K562 (cell line): Measurements from ENCODE around the gene ZNF747. TPM values are rescaled to one million over a fixed set of nuclear protein-coding genes. Genes with fewer than 3 reads are reported as not detected.

Source experiments
- CHD1 ChIP-seq: fragments of 200-600 bp; sonication (generic); IDR thresholded peaks from one replicate; pipeline ENCODE4 v1.6.1; 2012; ENCODE audit warnings: mild to moderate bottlenecking, moderate library complexity, low read length, inconsistent platforms
- CHD7 ChIP-seq: fragments of 200-600 bp; sonication (generic); IDR thresholded peaks from one replicate; pipeline ENCODE4 v1.6.1; 2012; ENCODE audit warnings: mild to moderate bottlenecking, low read depth, low read length, inconsistent platforms
- CREB1 ChIP-seq, 2 experiments: sonication (generic) in 1 of 2; formaldehyde crosslinking in 1 of 2; IDR thresholded peaks; 2 replicates each; pipeline versions ENCODE4 v1.6.1 to v1.8.0; 2012 to 2022; ENCODE audit warnings: inconsistent platforms in 1 of 2, mild to moderate bottlenecking in 1 of 2, missing genetic modification reagents in 1 of 2, moderate library complexity in 1 of 2
- ESRRA ChIP-seq: fragments of 450-650 bp; IDR thresholded peaks from 2 replicates; pipeline ENCODE4 v1.6.1; 2014; ENCODE audit warnings: low read depth, mild to moderate bottlenecking, moderate library complexity, borderline replicate concordance
- RAD51 ChIP-seq: fragments of 450-650 bp; IDR thresholded peaks from 2 replicates; pipeline ENCODE4 v1.7.1; 2016; ENCODE audit warnings: low read depth, mild to moderate bottlenecking, borderline replicate concordance
- RNF219 ChIP-seq: fragments of 250-450 bp; sonication (Bioruptor Pico); IDR thresholded peaks from 2 replicates; pipeline ENCODE4 v1.5.0; 2022; ENCODE audit warnings: mild to moderate bottlenecking
- SAFB ChIP-seq: fragments of 200-400 bp; formaldehyde crosslinking; IDR thresholded peaks from 2 replicates; pipeline ENCODE4 v1.6.1; 2017; ENCODE audit warnings: low read depth, low read length, borderline replicate concordance
- SMAD1 ChIP-seq: fragments of 150-350 bp; IDR thresholded peaks from 2 replicates; pipeline ENCODE4 v1.6.1; 2014; ENCODE audit warnings: low read length, low read depth; ENCODE audit not compliant: partially characterized antibody
- ZBTB26 ChIP-seq: fragments of 450-650 bp; formaldehyde crosslinking; IDR thresholded peaks from 2 replicates; pipeline ENCODE4 v1.4.0; 2022; ENCODE audit warnings: missing genetic modification characterization
- ZNF384 ChIP-seq: IDR thresholded peaks from 2 replicates; pipeline ENCODE4 v1.6.1; 2012; ENCODE audit warnings: low read depth, low read length, improper control_type of control experiment
- ZNF512 ChIP-seq: IDR thresholded peaks from 2 replicates; pipeline ENCODE4 v1.6.1; 2016; ENCODE audit warnings: missing genetic modification characterization, missing compliant biosample characterization
- polyA plus RNA-seq, 8 experiments: library from polyadenylated mRNA; depleted of rRNA in 4 of 8; stranded (reverse) in 5 of 8; unstranded in 3 of 8; fragments of >200 nt; fragmentation: Nextera tagmentation in 2 of 8; fragmentation: Illumina TruSeq in 1 of 8; extraction: Ambion mirVana in 2 of 8; extraction: Trizol in 1 of 8; gene quantifications; 2 replicates each; pipeline versions ENCODE4 v1.2.1 to v1.2.3, GENCODE V29; 2011 to 2014; ENCODE audit warnings: inconsistent platforms in 1 of 8, missing spikeins in 1 of 8
- total RNA-seq, 7 experiments: library from RNA; depleted of rRNA in 6 of 7; stranded (reverse); fragments of >200 nt in 6 of 7; fragmentation: Illumina TruSeq in 2 of 7; extraction: Trizol in 2 of 7; gene quantifications; 2 replicates each; pipeline versions ENCODE4 v1.2.1 to v1.2.3, GENCODE V29; 2011 to 2021; ENCODE audit warnings: low replicate concordance in 1 of 7

Gene ZNF747
- total and polyA plus RNA-seq, 9 of the 15 experiments (the other 6 are each of a cell fraction or from before 2014, with no cell fraction given) = 0.14 to 3.3 (median 1.5) TPM

- TF ChIP-seq CHD7 = no peak
- TF ChIP-seq CHD1 = no peak
- no peak for TF ChIP-seq RNF219 (CRISPR knock-in tag)
- no peak for TF ChIP-seq ZNF512 (tag)
- peak; percentile 32; the same call in 1 of the 2 replicates for TF ChIP-seq ESRRA
- TF ChIP-seq ZBTB26 = 0 out of 2 replicates have a peak, but pooled peaks have one; percentile 21
- TF ChIP-seq SAFB = no peak
- peak; percentile 23; the same call in 1 of the 2 replicates for TF ChIP-seq ZNF384
- TF ChIP-seq RAD51 = peak; percentile 67
- peak; percentile 20 for TF ChIP-seq SMAD1
- TF ChIP-seq CREB1 (IDR thresholded peaks at IDR 0.05) = peak; percentile 41; the same call in 1 of the 2 replicates
- TF ChIP-seq CREB1 (CRISPR knock-in tag; IDR thresholded peaks at IDR 0.05) = 0 out of 2 replicates have a peak, but pooled peaks have one; percentile 34
Observed at GRCh38 chr16:30535777-30536190, 1.1 kb upstream of the ZNF747 start (continued).
